ENCODE data around the gene LRIG1.

LRIG1 gene

GRCh38 chr3:66413151-66413751, 87.6 kb downstream of the LRIG1 start:
- DNase-seq = no peak

GRCh38 chr3:66411961-66412887, 88.6 kb downstream of the LRIG1 start:
- no peak for DNase-seq

GRCh38 chr3:66411474-66411873, 89.3 kb downstream of the LRIG1 start:
- DNase-seq = no peak

GRCh38 chr3:66410976-66411375, 89.8 kb downstream of the LRIG1 start:
- no peak for DNase-seq

GRCh38 chr3:66409771-66410754, 90.8 kb downstream of the LRIG1 start:
- no peak for DNase-seq

GRCh38 chr3:66407611-66408218, 93.1 kb downstream of the LRIG1 start:
- DNase-seq = peak; percentile 58 to 77

GRCh38 chr3:66406831-66407610, 93.8 kb downstream of the LRIG1 start:
- DNase-seq = no peak

- no peak for DNase-seq
These were observed 94.7 kb downstream of the LRIG1 start for GRCh38 chr3:66406163-66406562.

- DNase-seq = no peak
These were observed 95.1 kb downstream of the LRIG1 start for GRCh38 chr3:66405701-66406091.

- no peak for DNase-seq
These were observed 95.7 kb downstream of the LRIG1 start for GRCh38 chr3:66404903-66405700.

- no peak for DNase-seq
These were observed 96.6 kb downstream of the LRIG1 start for GRCh38 chr3:66404197-66404596.

GRCh38 chr3:66403323-66403990, 97.4 kb downstream of the LRIG1 start:
- DNase-seq = no peak

GRCh38 chr3:66402596-66403290, 98.1 kb downstream of the LRIG1 start:
- no peak for DNase-seq

- no peak for DNase-seq
These were observed 98.9 kb downstream of the LRIG1 start for GRCh38 chr3:66401675-66402491.

- no peak for DNase-seq
These were observed 99.7 kb downstream of the LRIG1 start for GRCh38 chr3:66401157-66401550.

- no peak for DNase-seq
These were observed 100.2 kb downstream of the LRIG1 start for GRCh38 chr3:66400411-66401156.

GRCh38 chr3:66399529-66400232, 101.1 kb downstream of the LRIG1 start:
- no peak for DNase-seq

Measured in CD4-positive, alpha-beta T cell treated with Interferon alpha-2 for 1 hour (primary cell).